NCI-H1694 (cell line): ENCODE results near the gene SPRN.
"Not testable (repeated sequence)": the region's sequence is repeated elsewhere in the genome, so short reads cannot be mapped to it uniquely, and the experiment has no call there.

Experiments
- DNase-seq: peaks from one replicate; lab custom pipeline; 2025; lab: John Stamatoyannopoulos, UW

The SPRN gene

DNA sequence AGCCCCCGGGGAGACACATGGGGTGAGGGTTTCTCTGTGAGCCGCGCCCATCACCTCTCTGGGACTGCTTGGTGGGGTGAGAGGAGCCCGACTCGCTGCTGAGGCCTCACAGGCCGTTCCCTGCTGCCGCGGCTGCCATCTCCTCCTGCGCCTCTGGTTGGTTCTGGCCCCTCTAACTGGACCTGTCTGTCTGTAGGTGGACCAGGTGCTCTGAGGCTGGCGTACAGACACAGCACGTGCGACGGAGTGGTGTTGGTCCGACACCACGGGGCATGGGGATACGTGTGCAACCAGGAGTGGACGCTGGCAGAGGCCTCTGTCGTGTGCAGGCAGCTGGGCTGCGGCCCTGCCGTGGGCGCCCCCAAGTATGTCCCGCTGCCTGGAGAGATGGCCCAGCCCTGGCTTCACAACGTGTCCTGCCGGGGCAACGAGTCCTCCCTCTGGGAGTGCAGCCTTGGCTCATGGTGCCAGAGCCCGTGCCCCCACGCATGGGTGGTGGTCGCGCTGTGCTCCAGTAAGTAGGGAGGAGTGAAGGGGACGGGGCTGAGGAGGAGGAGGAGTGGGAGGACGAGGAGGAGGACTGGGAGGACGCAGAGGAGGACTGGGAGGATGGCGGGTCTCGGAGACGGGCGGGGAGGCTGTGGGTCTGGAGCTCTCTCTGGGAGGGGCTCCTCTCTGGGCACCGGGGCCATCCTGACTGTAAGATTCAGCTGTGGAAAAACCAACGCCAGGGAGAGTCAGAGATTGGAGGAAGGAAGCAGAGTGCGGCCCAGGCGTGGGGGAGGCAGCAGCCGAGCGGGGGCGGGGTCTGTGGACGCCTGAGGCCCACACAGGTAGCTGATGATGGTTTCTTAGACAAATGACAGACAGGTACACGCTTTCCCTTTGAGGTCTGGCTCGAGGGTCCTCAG lies 31.9 kb upstream of the SPRN start:
- DNase-seq: no peak

DNA sequence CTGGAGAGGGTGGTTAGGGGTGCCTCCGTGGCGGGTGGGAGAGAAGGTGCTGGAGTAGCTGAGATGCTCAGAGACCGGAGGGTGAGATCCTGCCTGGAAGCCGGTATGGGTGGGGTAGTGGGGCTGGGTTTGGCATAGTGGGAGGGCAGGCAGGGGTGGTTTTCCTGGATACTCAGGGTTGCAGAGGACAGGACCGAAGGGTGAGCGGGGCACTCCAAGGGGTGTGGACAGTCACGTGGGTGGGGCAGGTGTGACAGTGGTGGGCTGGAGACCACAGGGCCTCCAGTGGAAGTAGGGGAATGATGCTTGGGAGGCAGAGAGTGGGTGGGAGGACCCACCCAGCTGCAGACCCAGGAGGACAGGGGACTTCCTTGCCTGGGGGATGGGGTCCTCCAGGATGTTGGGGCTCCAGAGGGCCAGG lies 31.2 kb upstream of the SPRN start:
- DNase-seq: no peak

DNA sequence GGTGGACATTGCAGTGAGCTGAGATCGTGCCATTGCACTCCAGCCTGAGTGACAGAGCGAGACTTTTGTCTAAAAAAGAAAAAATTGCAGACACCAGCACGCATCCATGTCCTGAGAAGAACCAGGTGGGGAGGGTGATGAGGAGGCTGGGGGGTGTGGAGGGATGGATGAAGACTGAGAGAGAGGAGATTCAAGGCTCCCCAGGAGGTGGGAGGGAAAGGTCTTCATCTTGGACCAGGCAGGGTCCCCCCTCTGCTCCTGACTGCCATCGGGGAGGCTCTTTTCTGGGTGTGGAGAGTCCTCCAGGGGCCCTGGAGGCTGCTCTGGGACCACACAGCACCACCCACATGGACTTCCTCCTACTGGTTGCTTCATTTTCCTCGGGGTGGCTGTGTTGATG lies 30.8 kb upstream of the SPRN start:
- no peak for DNase-seq

DNA sequence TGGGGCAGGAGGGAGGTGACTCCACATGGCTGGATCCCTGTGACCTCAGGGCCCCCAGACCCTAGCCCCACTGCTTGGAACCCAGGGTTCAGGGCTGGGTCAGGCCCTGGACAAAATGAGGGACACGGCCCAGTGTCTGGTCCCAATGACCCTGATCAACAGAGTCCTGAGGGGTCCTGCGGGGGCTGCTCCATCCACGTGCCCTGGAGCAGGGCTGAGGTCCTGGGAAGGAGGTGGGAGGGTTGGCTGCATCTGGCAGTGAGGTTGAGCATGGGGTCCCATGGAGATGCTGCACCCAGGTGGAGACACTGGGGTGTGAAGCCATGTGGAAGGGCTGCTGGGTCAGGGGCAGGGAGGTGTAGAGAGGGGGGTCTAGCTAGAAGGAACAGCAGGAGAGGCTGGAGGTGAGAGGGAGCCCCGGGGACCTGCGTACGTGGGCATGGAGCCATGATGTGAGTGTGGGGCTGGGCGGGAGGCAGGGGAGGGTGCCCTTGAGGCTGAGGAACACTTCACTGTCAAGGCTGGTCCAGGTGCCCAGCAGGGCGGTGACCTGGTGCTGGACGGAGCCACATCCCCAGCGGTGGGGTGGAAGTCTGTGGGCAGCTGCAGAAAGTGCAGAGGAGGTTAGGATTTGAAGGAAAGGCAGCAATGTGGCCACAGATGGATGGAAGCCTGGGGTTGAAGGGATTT lies 29.9 kb upstream of the SPRN start:
- no peak for DNase-seq

GRCh38 chr10:133453516-133454203 lies 29.2 kb upstream of the SPRN start, which contains the start of gene SCART1:
Gene SCART1, plus strand, starts transcription at chr10:133453945. Its CDS starts 53 bp downstream, at chr10:133453998.
- DNase-seq: no peak

GRCh38 chr10:133452453-133452852 lies 28.0 kb upstream of the SPRN start:
- DNase-seq: no peak

DNA sequence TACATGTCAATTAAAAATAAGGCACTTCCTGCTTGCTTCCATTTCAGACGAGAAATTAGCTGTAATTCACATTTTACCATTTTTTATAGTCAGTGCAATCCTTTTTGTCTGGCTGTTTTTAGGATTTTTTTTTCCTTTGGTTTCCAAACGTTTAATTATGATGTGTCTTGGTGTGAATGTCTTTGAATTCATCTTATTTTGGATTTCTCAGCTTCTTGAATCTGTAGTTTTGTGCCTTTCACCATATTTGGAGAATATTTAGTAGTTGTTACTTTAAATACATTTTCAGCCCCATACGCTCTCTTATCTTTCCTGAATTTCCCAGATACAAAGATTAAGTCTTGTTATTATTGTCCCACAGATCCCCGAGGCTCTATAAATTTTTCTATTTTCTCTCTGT lies 26.9 kb upstream of the SPRN start:
- no peak for DNase-seq

- DNase-seq: no peak
These were observed 23.7 kb upstream of the SPRN start for GRCh38 chr10:133448120-133448519.

DNA sequence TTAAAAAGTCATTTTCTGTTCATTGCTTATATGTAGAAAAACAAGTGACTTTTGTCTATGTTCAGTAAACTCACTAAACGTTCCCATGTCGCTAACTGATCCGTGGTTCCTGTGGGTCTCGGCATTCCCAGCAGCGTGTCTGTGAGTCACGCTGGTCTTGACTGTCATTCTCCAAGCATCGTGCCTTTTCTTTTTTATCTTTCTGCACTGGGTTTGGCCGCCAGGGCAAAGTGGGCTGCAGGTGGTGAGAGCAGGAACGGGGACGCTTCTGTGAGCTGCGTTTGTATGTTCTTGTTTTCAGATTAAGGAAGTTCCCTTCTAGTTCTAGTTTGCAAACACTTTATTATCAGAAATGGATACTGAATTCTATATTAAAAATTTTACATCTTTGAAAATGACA lies 22.6 kb upstream of the SPRN start:
- no peak for DNase-seq

DNA sequence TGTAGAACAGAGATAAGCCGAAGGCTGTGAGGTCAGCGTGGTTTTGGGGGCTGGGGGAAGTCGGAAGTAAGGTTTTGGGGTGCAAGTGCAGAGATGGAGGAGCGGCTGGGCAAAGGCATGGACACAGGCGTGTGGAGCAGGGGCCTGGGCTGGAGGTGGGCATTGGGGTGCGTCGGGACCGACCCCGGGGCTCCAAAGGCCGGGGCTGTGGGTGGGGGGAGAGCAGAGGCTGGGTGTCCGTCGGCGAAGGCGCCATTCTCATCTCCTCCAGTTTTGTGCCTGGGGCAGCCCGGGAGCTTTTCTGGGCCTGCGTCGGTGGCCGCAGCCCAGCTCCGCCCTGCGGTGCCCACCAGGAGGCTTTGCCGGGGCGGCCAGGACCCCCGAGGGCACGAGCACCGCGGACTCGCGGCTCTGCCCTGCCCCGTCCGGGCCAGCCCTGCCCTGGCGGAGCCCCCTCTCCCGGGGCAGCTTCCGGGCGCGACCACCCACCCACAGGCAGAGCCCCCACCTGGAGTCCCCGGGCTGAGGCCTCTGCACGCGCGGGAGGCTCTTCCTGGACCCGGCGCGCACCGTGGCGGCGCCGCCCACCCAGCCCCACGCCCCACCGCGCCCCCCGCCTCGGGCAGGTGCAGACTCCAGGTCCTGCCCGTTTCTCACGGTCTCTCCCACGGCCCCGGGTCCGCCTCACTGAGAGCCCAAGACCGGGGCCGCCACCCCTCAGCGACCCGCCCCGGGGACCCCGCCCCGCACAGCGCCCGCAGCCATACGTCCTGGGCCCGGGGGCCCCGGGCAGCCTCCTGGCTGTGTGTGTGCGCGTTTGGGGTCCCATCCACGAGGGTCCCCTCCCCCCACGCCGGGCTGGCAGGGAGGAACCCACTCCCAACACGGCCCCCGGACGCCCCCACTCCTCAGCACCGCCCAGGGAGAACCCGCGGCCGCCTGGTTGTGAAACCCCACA lies 21.6 kb upstream of the SPRN start:
- no peak for DNase-seq

DNA sequence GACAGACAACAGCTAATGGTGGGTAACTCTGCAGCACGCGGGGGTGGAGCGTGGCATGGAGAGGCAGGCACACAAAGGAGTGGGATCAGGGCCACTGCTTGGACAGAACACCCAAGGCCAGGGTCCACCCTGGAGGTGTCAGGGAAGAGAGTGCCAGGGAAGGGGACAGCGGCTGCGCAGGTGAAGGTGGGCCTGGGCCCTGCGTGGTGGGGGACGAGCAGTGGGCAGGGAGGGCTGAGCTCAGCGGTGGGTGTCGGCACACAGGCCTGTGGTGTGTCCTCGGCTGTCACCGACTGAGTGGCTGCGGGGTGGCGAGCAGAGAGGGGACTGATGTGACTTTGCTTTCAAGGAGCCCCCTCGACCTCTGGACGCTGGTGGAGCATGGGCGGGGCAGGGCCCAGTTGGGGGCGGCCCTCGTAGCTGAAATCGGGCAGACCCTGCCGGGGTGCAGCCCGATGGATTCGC lies 20.9 kb upstream of the SPRN start:
- no peak for DNase-seq

- no peak for DNase-seq
These were observed 20.2 kb upstream of the SPRN start for GRCh38 chr10:133444342-133445267.

- DNase-seq: no peak
These were observed 18.8 kb upstream of the SPRN start for GRCh38 chr10:133442967-133443924.

DNA sequence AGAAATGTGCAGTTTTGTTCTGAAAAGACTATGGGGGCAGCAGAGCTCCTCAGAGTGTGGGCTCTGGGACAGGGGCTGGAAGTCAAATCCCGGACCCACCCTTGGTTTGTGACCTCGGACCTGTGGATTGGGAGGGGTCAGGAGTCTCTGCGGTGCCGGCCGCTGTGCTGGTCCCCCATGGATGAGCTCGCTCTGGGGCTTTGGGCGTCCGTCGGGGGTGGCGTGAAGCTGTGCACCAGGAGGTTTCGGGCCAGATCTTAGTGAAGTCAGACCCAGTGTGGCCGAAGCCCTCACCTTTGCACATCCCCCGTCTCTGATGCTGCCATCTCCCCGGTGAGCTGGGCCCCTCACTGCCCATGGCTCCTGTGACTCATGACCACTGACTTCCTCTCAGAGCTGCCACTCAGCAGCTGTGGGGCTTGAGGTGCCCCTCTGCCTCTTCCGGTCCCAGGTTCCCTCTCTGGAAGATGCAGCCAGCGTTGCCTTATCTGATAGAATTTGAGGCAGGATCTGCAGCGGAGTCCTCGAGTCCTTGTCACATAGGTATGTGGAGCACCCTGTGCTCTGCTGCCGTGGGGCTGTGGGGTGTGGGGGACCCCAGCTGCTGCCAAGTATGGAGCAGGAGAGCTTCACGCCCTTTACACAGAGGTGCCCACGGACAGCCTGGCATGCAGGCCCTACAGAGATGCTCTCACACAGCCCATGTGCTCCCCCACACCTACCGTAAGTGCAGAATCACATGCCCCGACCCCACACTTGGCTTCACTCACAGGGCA lies 18.0 kb upstream of the SPRN start:
- no peak for DNase-seq

- no peak for DNase-seq
These were observed 17.4 kb upstream of the SPRN start for GRCh38 chr10:133441780-133442179.

GRCh38 chr10:133441356-133441755 lies 16.9 kb upstream of the SPRN start:
- not testable (repeated sequence) for DNase-seq

GRCh38 chr10:133440633-133441285 lies 16.3 kb upstream of the SPRN start:
- no peak for DNase-seq
